Measurements from ENCODE around the gene ZNF609. TPM values are rescaled to one million over a fixed set of nuclear protein-coding genes. Genes with fewer than 3 reads are reported as not detected.

Gene ZNF609
- total RNA-seq, 1 donor from 2014 or later, result 24.1 TPM

DNA sequence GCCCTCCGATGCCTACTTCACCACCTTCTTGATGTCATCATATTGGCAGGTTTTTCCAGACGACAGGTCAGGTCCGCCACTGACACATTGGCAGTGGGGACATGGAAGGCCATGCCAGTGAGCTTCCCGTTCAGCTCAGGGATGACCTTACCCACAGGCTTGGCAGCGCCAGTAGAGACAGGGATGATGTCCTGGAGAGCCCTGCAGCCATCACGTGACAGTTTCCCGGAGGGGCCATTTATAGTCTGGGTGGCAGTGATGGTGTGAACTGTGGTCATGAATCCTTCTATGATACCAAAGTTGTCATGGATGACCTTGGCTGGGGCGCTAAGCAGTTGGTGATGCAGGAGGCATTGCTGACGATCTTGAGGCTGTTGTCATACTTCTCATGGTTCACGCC, 68.5 kb downstream of the ZNF609 start:
- H3K4me1 Mint-ChIP-seq (ENCODE audit: low read depth), result peaks cover 26% of the 10 kb centered on the region
- peaks cover 3% of the 10 kb centered on the region for H3K36me3 Mint-ChIP-seq (ENCODE audit: low read depth)
- H3K9me3 Mint-ChIP-seq (ENCODE audit: low read depth), result no peaks in the 10 kb centered on the region
- DNase-seq (ENCODE audit: low spot score), result no peak
- H3K4me3 Mint-ChIP-seq (ENCODE audit: unreplicated experiment), result no peak overlapping the region
- TF ChIP-seq, protein P1, sequence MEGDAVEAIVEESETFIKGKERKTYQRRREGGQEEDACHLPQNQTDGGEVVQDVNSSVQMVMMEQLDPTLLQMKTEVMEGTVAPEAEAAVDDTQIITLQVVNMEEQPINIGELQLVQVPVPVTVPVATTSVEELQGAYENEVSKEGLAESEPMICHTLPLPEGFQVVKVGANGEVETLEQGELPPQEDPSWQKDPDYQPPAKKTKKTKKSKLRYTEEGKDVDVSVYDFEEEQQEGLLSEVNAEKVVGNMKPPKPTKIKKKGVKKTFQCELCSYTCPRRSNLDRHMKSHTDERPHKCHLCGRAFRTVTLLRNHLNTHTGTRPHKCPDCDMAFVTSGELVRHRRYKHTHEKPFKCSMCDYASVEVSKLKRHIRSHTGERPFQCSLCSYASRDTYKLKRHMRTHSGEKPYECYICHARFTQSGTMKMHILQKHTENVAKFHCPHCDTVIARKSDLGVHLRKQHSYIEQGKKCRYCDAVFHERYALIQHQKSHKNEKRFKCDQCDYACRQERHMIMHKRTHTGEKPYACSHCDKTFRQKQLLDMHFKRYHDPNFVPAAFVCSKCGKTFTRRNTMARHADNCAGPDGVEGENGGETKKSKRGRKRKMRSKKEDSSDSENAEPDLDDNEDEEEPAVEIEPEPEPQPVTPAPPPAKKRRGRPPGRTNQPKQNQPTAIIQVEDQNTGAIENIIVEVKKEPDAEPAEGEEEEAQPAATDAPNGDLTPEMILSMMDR (IDR thresholded peaks at IDR 0.05), result no peak
- no peaks in the 10 kb centered on the region for H3K27me3 Mint-ChIP-seq (ENCODE audit: low read depth)
- no peak overlapping the region for H3K27ac Mint-ChIP-seq (ENCODE audit: unreplicated experiment)

DNA sequence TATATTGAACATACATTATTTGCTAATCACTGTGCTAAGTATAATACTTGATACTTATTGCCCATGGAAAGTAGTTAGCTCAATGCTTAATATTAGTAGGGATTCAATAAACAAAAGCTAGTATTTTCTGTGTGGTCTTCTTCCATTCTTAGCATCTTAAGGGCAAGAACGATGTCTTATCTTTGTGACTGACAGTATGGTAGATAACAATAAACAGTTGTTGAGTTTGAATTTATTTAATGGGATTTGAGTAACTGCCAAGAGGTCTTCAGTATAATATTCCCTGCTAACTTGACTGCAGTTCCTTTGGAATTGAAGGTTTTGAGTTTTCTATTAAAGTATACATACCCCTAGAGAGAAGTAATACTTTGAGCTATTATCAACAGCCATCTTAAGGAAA, 70.1 kb downstream of the ZNF609 start:
- Mint-ChIP-seq H3K4me3 (ENCODE audit: unreplicated experiment) (no peak overlapping the region), H3K36me3 (ENCODE audit: low read depth) (peaks cover 2% of the 10 kb centered on the region), H3K27ac (ENCODE audit: unreplicated experiment) (no peak overlapping the region), H3K27me3 (ENCODE audit: low read depth) (no peaks in the 10 kb centered on the region), H3K4me1 (ENCODE audit: low read depth) (peaks cover 27% of the 10 kb centered on the region), H3K9me3 (ENCODE audit: low read depth) (no peaks in the 10 kb centered on the region)
- no peak for DNase-seq (ENCODE audit: low spot score)
- TF ChIP-seq, protein P1 (IDR thresholded peaks at IDR 0.05), result no peak

DNA sequence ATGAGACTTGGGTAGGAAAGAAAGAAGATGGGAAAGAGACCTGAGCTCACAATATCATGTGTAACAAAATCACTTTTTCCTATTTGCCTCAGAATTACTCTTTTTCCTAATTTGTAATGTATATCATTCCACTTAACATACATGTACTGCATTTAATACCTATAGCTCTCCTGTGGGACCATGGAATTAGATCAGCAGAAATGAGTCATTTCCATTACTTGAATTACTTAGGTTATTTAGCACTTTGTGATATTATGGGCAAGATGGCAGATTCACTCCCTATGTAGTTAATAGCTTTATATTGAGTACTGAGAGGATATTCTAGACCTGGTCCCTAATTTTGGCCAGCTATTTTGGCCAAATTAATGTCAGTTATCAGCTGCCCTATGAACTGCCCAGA, 70.5 kb downstream of the ZNF609 start:
- no peak for DNase-seq (ENCODE audit: low spot score)

DNA sequence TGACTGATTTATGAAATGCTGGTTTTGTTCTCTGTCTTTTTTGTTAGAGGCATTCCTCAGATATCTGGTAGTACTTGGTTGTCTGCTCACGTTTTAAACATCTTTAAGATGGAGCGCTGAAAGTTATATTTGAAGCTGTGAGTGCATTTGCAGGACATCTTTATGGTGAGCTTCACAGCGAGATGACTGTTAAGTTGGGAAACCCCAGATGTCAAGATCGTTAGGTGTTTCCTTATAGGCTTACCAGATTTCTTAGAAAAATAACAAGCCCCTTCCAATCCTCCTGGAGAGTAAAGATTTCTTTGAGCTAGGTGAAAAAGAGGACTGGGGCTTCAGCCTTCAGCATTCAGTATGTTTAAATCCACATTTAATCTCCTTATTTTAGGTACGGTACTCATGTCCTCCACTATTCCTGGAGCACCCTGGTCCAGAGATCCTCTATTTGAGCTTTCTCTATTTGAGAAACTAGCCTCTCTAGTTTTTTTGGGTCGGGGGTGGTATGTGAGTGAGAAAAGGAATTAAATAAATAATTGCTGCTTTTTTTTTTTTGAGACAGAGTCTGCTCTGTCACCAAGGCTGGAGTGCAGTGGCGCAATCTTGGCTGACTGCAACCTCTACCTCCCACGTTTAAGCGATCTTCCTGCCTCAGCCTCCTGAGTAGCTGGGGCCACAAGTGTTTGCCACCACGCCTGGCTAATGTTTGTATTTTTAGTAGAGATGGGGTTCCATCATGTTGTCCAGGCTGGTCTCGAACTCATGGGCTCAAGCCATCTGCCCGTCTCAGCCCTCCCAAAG, 72.3 kb downstream of the ZNF609 start:
- no peaks in the 10 kb centered on the region for H3K27me3 Mint-ChIP-seq (ENCODE audit: low read depth)
- peaks cover 2% of the 10 kb centered on the region for H3K36me3 Mint-ChIP-seq (ENCODE audit: low read depth)
- H3K4me3 Mint-ChIP-seq (ENCODE audit: unreplicated experiment), result no peak overlapping the region
- DNase-seq (ENCODE audit: low spot score), result no peak
- no peak overlapping the region for H3K27ac Mint-ChIP-seq (ENCODE audit: unreplicated experiment)
- no peaks in the 10 kb centered on the region for H3K9me3 Mint-ChIP-seq (ENCODE audit: low read depth)
- TF ChIP-seq, protein P1 (IDR thresholded peaks at IDR 0.05), result no peak
- H3K4me1 Mint-ChIP-seq (ENCODE audit: low read depth), result peaks cover 17% of the 10 kb centered on the region

More for the DNA sequence above, 70.5 kb downstream of the ZNF609 start:
- TF ChIP-seq, protein P1 (IDR thresholded peaks at IDR 0.05), result no peak
- H3K4me3 Mint-ChIP-seq (ENCODE audit: unreplicated experiment), result no peak overlapping the region
- H3K27ac Mint-ChIP-seq (ENCODE audit: unreplicated experiment), result no peak overlapping the region
- no peaks in the 10 kb centered on the region for H3K9me3 Mint-ChIP-seq (ENCODE audit: low read depth)
- no peaks in the 10 kb centered on the region for H3K27me3 Mint-ChIP-seq (ENCODE audit: low read depth)
- H3K4me1 Mint-ChIP-seq (ENCODE audit: low read depth), result peaks cover 28% of the 10 kb centered on the region
- peaks cover 2% of the 10 kb centered on the region for H3K36me3 Mint-ChIP-seq (ENCODE audit: low read depth)

DNA sequence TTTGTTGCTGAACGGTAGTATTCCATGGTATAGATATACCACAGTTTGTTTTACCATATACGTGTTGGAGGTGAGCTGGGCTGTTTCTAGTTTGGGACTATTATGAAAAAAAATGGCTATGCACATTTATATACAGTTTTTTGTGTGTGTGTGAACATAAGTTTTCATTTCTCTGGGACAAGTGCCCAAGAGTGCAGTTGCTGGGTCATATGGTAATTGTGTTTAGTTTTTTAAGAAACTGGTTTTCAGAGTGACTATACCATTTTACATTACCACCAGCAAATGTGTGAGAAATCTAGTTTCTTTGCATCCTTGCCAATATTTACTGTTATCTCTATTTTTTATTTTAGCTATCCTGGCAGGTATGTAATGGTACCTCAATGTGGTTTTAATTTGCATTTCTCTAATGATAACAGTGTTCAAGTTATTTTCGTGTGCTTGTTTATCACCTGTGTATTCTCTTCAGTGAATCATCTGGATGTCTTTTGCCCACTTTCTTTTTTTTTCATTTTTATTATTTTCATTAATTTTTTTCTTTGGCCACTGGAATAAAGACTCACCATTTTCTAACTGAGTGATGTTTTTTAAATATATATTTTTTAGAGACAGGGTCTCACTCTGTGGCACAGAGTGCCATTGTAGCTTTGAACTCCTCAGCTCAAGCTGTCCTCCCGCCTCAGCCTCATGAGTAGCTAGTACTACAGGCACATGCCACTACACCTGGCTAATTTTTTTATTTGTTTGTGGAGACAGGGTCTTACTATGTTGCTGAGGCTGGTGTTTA, 75.3 kb downstream of the ZNF609 start:
- Mint-ChIP-seq H3K9me3 (ENCODE audit: low read depth) (no peaks in the 10 kb centered on the region), H3K27ac (ENCODE audit: unreplicated experiment) (peak overlapping the region; percentile 90), H3K36me3 (ENCODE audit: low read depth) (no peaks in the 10 kb centered on the region), H3K4me3 (ENCODE audit: unreplicated experiment) (no peak overlapping the region), H3K4me1 (ENCODE audit: low read depth) (peaks cover 16% of the 10 kb centered on the region), H3K27me3 (ENCODE audit: low read depth) (no peaks in the 10 kb centered on the region)
- TF ChIP-seq, protein P1 (IDR thresholded peaks at IDR 0.05), result no peak
- DNase-seq (ENCODE audit: low spot score), result no peak

All from chondrocyte (in vitro differentiated cells).